Stimulated activated CD4-positive, alpha-beta T cell treated with anti-CD3 and anti-CD28 coated beads, Interleukin-4, amount 100 ng/mL, for 1 hour (primary cell): ENCODE data around the gene HDAC7.

Source experiments
- DNase-seq: peaks from one replicate; pipeline ENCODE4 v3.0.0-alpha.2; 2020

HDAC7 gene

DNA sequence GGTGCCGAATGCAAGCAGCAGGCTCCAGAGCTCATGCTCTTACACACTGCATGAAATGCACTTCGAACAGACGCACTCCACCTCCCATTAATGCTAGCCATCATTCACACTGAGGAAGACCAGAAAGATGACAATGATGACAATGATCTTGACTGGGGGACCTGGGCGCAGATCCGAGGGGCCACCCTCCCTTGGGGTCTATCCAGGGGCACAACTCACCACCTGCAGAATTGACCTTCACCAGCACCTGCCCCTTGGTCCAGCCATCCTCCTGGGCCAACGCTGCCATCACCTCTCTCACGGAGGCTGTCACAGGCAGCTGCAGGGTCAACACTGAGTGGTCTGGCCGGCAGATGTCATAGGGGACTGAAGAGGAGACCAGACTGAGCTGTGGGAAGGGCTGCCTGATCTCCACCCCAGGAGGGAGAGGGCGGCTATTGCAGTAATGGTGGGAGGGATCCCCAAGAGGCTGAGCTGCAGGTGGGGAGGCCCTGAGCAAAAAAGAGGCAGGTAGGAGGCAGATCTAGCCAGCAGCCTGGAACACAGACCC is 76.3 kb downstream of the HDAC7 start:
- DNase-seq = no peak

DNA sequence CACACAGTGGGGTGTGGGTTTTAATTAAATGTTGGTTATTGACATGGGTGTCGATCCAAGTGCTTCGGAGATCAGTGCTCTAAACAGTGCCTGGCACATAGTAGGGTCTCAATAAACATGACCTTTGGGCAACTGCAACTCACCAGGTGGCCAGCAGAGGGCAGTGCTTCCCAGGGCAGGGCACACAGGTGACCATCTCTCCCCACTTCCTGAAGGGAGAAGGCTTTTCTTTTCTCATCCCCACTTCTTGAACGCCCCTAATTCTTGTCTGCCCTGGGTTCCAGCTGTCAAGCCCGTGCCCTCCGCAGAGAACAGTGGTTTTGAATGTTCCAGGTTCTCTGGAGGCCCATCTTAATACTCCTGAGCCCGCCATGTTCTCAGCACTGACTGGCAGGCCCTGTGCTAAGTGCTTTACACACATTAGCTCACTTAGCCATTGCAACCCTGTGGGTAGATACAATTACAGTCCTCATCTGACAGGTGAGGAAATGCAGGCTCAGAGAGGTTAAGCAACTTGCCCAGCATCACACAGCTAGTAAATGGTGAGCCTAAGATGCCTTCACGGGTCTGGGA is 77.4 kb downstream of the HDAC7 start:
- peak; percentile 76 for DNase-seq

DNA sequence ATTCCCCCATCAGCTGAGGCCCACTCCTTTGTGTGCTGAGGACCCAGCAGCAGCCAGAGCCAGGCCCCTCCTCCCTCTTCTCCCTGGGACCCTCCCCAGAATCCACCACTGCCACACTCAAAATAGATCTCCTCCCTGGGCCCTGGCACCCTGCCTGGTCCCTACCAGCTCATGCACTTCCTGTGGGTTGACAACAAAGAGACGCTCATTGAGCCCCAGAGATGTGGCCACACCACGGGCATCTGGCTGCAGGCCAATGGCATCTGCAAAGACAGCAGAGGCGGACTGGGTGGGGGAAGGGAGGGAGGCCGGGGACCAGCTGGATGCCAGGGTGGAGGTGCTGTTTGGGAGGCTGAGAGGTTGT is 78.4 kb downstream of the HDAC7 start:
- DNase-seq = peak; percentile 29

DNA sequence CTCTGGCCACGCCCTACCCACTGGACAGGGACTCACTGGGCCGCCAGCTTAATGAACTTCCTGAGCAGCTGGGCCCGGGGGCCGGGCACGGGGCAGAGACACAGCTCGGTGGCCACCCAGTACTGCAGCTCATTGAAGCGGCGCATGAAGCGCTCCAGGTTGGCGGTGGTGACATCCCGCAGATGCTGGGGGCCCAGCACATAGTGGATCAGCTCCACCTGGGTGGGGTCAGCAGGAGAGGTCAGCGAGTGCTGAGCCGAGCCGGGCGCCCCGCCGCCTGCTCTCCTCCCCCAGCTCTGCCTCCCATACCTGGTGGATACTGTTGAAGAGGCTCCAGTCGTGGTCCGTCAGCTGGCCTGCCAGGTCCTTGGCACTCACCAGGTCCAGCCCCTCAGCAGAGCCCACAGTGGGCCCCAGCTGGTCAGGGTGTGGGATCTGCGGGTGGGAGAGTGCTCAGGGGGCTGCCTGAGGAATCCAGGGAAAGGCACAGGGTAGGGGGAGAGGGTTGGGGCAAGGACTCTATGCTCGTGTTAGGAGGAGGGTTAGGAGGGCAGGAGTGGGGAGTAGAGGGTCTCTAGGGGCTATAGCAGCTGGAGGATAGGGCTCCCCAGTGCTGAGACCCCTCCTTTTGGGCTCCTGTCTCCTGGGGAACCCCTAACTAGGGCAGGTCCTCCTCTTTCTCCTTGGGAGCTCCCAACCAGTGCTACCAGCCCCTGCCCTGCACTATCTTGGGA is 78.9 kb downstream of the HDAC7 start:
- DNase-seq = no peak

DNA sequence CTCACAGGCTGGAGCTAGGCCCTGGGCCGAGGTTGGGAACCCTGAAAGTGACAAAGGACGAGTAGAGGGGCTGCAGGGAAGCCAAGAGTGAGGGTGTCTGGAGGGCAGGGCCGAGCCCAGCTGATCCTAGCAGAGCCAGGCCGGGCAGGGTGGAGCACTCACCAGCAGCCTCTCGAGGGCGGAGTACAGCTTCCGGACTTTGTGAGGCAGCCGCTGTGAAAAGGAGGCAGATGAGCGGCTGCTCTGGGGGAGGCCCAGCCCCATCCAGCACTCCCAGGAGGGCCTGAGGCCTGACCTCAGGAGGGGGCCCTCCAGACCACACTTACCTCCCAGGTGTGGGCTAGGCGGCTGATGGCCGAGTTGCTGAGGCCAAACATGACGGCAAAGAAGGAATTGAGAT is 79.7 kb downstream of the HDAC7 start:
- DNase-seq = no peak

DNA sequence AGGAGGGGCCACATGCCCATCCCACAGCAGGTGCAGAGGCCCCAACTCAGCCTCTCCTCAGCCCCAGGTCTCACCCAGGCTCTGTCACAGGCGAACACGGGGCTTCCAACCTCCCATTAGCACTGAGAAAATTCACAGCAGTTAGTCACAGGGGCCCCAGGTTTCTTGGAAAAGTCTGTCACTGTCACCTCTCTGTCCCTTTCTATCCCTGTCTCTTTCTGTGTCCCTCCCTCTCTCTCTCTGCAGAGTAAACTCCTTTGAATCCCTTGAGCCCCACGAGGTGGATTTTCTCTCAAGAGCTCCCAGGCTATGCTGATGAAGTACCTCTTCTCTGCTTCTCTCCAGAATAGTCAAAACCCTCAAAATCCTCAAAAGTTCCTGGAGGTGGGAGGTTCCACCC is 80.4 kb downstream of the HDAC7 start:
- DNase-seq = no peak

DNA sequence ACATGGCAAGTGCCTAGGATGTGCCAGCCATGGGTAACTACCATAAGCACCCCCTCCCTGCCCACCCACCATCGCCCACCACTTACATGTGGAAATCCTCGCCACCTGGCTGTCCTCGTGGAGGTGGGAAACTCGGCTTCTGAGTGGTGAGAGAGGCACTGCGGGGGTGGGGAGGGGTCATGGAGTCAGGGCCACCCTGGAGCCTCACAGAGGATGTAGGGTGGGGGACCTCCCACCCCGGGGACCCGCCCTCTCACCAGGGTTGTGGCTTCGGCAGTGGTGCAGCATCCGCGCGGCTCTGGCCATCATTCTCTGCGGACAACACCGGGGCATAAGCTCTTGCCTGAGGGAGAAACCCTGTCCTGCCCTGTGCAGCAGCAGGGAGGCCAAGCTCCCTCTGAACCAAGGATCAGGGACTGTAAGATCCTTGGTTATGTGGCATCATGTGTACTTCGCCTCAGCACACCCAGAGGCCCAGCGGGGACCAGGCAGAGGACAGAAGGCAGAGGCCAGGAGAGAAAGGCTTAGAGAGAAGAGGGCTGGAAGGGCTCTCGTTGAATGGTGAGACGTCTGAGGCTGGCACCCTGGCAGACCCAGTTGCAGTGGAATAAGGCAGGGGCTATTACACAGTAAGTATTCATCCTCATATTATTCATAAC is 81.6 kb downstream of the HDAC7 start:
- no peak for DNase-seq

DNA sequence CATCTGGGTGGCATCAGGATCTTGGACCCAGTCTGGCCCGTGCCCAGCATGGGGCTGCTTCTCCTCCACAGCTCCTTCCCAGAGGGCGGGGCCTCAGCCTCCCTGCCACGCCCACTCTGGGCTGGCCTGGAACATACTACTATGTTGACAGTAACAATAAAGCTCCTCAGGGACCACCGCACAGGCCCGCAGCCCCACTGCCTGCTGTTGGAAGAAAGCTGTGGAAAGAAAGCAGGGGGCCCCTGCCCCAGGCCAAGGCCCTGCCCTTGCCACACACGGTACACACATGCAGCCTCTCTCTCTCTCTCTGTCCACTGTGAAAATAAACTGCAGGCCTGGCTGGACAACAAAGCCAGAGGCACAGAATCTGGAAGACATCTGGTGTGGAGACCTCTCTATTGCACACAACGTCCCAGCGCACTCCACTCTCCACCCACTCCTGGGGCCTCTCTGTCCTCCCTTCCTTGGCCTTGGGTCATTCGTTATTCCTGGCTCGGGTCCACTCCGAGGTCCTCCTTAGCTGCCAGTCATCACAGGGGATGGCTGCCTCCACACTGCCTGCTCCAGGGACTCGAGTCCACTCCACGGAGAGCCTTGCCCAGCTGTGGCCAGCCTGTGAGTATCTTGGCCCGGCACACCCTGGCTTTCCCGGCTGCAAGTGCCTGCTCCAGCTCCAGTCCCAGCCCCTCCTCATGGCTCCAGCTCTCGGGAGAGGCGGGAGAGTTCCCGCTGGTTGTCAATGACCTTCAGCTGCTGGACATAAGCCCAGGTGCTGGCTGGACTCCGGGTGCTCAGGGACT is 82.6 kb downstream of the HDAC7 start:
- DNase-seq = no peak

DNA sequence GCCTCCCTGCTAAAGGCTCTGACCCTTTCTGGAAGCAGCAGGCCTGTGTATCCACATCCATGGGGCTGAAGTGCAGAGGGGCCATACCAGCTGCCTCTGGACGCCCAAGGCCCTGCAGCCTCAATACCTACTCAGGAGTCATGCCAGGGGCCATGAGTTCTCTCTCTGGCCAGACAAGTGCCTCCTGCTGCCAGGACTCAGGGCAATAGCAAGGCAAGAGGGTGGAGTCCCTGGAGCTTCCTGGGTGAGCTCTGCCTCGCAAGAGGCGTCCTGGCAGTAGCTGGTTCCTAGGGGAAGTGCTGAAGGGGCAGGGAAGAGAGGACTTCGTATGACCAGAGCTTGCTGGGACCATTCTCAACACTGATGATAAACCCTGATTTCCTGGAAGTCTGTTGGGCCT is 83.5 kb downstream of the HDAC7 start:
- DNase-seq = no peak

DNA sequence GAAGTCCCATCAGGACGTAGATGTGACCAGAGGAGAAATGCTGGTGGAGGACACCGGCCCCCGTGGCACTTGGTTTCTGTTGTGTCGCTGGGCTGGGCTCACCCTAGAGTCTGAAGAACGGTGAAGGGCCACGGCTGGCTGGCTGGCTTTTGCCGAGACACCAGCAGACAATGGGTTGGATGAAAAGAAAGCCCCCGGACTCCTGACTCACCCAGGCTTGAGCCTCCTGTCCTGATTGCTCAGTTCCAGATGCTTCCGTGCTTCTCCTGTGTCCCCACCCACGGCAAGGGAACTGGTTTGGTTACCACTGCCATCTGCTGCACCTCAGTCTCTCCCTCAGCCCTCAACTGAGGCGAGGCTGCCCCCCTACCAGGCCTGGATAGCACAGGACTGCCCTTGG is 84.1 kb downstream of the HDAC7 start:
- no peak for DNase-seq

DNA sequence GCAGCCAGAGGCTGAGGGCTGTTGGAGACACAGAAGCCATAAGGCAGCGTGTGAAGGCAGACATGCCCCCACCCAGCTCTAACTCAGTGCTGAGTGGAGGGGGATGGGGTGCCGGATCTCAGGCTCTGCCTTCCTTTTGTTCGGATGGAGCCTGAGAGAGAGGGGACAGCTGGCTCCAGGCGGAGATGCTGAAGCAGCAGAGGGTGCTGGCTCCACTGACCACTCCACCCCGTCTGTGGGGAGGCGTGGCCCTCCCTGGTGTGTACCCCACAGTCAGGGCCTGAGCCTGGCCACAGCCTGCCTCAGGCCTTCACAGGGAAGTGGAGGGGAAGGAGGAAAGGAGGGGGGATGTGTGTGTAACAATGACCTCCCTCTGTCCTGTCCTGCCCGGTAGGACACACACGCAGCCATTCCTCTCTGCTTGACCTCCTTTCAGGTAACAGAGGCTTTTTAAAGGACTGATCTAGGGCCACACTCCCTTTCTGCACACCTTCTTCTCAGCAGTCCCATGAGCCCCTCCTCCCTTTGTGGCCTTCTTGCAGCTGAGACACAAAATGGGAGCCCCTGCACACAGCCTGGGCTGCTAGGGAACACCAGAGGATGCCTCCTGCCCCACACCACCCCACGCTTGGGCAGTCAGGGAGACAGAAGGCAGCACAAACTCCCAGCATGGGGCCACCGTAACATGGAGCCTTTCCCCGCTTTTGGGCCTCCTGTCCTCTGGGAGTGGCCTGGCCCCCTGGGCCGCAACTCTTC is 84.8 kb downstream of the HDAC7 start:
- DNase-seq = no peak

DNA sequence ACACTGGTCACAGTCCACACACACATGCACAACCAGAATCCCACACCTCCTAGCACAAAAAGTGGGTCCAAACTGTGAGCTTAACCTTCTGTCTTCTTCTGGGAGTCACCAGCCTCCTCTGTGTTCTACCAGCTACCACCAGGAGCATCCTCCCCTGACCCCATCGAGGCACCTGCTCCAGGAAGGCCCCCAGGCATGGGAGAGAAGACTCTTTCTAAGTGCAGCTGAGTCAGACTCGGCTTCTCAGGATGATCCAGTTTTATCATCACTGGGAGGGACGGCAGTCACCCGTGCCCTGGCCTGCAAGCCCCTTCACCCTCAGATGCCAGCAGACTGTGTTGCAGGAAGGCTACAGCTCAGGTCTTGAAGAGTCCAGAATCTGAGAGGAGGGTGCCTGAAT is 86.6 kb downstream of the HDAC7 start:
- no peak for DNase-seq
